HG03159 (cell line): ENCODE results near the gene KAZN.

ENCODE experiments used
- ATAC-seq: cut with Tn5 transposase; IDR thresholded peaks from one replicate; pipeline ENCODE4 v1.9.1; 2021; ENCODE audit warnings: mild to moderate bottlenecking, moderate library complexity; ENCODE audit not compliant: unreplicated experiment

KAZN gene

GRCh38 chr1:14585728-14586127 lies 12.8 kb upstream of the KAZN start:
- no peak for ATAC-seq

DNA sequence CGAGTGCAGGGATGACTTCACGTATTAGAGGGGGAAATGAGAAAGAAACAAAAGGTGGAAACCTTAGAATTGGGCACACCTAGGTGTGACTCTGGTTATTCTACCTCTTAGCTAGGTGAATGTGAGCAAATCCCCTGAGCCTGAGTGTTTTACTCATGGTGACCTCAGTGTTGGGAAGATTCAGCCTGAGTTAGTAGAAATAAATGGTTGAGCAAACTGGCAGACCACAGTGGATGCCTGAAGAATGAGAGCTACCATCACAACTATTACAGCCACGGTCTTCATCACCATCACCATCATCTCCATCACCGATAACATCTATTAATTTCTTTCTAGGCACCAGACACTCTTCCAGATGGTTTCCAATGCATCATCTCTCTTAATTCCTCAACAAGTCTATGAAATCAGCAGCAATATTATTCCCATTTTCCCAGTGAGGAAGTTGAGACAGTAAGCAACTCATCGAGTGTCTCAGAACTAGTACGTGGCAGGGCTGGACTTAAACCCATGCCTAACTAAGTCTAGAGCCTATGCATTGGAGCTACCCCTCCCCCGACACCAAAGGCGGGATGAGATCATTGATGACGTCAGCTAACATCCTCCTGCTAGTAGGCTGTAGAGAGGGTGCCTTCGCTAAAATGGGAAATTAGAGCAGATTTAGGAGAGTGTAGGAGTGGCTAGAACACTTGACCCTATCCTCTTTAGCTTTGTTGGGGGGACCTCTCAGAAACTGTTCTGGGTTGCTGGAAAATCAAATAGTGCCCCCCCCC lies 7.9 kb upstream of the KAZN start:
- no peak for ATAC-seq

DNA sequence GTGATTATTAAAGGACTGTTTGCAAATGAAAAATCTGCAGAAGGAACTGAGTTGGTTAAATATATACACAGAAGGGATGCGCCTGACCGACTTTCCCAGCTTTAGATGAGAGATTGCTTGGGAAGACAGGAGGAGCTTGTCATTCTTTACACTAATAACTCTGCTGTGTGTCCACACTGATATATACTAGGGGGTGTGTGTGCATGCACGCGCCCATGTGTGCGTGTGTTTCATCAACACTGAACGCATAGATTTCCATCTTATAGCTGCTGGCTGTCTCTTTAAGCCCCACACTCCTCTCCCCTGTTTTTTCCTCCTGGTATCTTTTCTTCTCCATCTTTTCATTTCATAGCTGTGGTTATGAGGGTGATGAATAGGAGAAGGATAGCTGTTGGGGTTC lies 6.9 kb upstream of the KAZN start:
- ATAC-seq, result no peak

DNA sequence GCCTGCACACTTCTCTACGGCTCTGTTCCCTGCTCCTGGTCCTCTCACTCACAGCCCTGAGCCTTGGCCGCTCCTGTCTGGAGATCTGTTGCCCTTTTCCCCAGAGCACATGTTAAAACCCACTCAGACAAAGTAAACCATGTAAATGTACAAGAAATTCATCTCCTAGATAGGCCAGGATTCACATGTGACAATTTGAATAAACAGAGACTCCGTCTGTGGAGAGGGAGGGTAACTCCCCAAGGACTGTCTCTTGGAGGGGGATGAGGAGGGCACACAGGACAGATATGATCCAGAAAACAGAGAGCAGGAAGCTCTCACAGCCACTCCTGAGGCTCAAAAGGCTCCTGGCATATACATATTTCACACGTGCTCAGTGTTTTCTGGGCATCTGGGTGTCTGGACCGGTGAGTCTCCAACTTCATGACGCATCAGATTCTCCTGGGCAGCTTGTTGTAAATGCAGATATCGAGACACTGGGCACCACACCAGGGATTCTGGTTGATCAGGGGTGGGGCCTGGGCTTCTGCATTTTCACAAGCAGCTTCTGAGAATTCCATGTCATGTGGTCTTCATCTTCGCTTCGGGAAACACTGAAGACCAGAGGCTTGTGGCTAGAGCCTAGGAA lies 6.4 kb upstream of the KAZN start:
- ATAC-seq, result no peak

DNA sequence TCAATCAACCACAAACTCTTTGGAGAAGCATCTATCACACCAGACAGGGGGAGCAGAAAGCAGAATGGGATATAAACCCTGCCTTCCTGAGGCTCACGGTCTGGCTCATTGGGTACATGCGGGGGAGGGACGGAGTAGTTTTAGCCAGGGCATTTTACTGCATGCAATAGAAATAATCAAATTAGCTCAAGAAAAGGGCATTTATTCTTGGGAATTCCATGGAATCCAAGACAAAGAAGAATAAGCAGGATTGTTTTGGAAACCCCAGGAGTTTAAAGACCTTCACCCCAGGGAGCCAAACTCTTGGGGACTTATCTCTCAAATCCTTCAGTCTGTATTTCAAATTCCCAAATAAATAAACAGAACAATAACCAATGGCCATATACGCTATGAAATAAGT lies 5.2 kb upstream of the KAZN start:
- no peak for ATAC-seq

GRCh38 chr1:14594045-14594444 lies 4.4 kb upstream of the KAZN start:
- no peak for ATAC-seq

DNA sequence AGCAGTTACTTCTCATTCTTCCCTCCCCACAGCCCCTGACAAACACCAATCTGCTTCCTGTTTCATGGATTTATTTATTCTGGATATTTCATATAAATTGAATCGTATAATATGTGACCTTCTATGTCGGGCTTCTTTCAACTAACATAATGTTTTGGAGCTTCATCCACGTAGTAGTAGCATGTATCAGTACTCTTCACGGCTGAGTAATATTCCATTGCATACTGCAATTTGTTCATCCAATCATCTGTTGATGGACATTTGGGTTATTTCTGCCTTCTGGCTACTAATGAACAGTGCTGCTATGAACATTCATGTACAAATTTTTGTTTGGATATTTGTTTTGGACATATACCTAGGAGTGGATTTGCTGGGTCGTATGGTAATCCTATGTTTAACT lies 1.9 kb upstream of the KAZN start:
- no peak for ATAC-seq

DNA sequence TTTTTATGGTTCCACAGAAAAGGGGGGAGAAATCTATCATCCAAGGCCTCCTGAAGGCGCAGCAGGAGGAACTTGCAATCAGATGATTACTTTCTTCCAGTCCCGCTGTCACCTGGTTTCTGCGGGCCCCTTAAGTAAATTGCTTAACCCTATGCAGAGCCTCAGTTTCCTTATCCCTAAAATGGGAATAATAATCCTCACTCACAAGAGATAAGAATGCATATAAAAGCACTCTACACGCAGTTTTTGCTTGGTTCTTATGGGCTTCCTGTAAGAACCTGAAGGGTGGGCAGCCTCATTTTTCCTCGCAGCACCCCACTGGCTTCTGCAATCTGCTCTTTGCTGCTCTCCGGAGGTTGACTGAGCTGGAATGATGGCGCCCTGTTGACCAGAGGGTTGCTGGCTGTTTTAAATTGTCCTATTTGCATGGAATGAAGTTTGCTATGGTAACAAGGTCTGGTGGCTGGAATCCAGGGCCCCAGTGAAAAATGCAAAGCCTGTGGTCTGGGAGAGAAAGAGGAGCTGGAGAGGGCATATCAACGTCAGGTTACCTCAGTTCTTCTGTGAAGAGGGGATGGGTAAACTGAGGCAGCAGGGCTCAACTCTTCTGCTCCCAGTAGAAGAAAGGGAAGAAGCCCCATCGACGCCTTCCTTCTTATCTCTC lies 1.0 kb upstream of the KAZN start:
- ATAC-seq, result no peak

GRCh38 chr1:14598007-14598497 lies 433 bp upstream of the KAZN start:
- ATAC-seq, result no peak

DNA sequence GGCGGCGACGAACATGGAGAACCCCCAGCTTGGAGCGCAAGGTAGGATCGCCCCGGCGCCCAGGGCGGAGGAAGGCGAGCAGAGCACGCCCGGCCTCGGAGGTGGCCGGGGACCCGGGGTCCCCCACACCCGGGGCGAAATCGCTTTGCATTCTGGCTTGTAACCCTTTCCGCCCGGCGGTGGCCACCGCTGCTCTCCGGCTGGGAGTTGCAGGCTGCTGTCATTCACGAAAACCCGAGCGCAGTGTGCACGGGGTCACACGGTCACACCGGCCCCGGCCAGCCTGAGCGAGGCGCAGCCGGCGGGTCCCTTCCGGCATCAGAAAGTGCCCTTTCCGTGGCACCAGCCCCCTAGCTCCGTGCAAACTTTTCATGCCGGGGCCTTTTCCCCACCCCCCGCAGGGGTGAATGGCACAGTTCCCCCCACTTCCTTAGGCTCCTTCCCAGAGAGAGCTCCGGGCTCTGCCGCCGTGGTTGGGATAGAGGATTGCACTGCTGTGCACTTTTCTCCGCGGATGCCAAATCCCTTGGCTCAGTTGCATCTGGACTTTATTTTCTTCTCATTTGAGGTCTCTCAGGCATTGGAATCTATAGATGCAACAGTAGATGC lies 802 bp downstream of the KAZN start:
- ATAC-seq, result no peak

- peak; percentile 61 for ATAC-seq
These were observed 1.3 kb downstream of the KAZN start for GRCh38 chr1:14599800-14600199.

- ATAC-seq, result no peak
These were observed 2.1 kb downstream of the KAZN start for GRCh38 chr1:14600405-14601112.

- ATAC-seq, result no peak
These were observed 3.7 kb downstream of the KAZN start for GRCh38 chr1:14602136-14602535.

GRCh38 chr1:14603645-14604044 lies 5.2 kb downstream of the KAZN start:
- ATAC-seq, result no peak

GRCh38 chr1:14604414-14604813 lies 5.9 kb downstream of the KAZN start:
- no peak for ATAC-seq

DNA sequence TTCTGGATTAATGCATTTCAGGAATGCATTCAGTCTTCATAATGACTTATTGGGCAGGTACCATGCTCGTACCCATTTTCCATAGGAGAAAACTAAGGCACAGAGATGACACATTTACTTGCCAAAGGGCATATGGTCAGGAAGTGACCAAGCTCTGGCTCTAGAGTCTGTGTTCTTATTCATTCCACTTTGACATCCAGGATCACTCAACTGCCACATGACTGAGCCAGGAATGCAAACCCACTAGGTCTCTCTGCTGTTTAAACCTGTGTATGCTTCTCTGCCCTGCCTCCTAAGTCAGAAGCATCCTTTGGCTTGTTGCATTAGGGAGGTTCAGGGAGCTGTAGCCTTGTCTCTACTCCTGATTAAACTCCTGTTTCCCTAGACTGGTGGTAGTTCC lies 7.5 kb downstream of the KAZN start:
- ATAC-seq, result no peak

GRCh38 chr1:14606632-14607031 lies 8.1 kb downstream of the KAZN start:
- no peak for ATAC-seq

- ATAC-seq, result no peak
These were observed 8.8 kb downstream of the KAZN start for GRCh38 chr1:14607295-14607694.

DNA sequence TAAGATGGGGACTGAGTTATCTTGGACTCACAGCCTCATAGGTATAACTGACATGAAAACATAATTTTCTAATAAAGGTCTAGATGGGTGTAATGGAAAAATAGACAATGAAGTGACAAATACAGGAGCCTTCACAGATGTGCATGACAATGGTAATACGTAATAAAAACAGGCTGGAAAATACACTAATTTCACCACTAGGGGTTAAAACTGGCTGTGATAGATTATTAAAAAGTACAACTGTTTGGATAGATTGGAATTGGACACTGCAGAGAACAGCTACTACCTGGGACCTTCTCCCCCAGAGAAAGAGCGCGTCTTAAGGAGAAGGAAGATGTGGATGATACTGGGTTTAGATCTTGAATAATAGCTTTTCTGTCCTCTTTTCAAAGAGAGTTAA lies 9.8 kb downstream of the KAZN start:
- ATAC-seq, result no peak

DNA sequence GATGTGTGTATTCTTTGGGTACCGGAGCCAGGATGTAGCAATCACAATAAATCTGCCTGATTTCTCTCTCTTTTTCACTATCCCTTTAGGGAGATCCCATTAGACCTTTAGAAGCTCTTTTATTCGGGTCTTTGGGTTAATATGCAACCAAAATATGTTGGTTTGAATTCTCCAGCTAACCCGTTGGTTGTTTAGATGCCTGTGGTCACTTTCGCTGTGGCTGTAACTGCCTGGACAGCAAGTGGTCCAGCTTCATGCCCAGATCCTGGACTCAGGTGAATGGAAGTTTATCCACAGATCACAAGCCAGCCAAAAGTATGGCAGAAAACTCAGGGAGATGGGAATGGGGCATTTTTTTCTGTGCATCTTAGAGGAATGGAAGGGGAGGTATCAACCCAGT lies 12.3 kb downstream of the KAZN start:
- no peak for ATAC-seq

DNA sequence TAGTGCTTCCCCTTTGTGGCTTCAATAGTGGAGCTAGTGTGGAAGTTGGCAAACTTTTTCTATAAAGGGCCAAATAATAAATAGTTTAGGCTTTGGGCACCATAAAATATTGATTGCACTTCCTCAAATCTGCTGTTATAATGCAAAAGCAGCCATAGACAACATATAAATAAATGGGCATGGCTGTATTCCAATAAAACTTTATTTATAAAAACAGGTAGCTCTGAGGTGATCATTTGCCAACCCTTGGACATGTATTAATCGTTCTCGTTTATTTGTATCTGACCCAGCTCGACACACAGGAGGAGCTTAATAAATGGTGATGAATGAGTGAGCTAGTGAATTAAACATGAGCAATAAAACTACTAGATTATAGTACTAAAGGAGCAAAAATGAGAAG lies 13.3 kb downstream of the KAZN start:
- no peak for ATAC-seq
